GM12892 (cell line): ENCODE results near the gene STIM2.
"Not testable (repeated sequence)": the region's sequence is repeated elsewhere in the genome, so short reads cannot be mapped to it uniquely, and the experiment has no call there.

Experiments used
- DNase-seq: peaks from one replicate; pipeline ENCODE4 v3.0.0; 2011; ENCODE audit not compliant: insufficient read length
- FAIRE-seq: peaks from 2 replicates; lab custom pipeline; 2011; peaks lifted over from hg19 to GRCh38; lab: Jason Lieb, UNC
- POLR2A ChIP-seq: IDR thresholded peaks from 2 replicates; pipeline ENCODE4 v1.6.1; 2011; ENCODE audit warnings: low read depth, low read length, control low read depth
- POLR2AphosphoS5 ChIP-seq: IDR thresholded peaks from 2 replicates; pipeline ENCODE4 v1.6.1; 2011; ENCODE audit warnings: low read depth, low read length, control low read depth
- TAF1 ChIP-seq: IDR thresholded peaks from 2 replicates; pipeline ENCODE4 v1.6.1; 2011; ENCODE audit warnings: low read depth, mild to moderate bottlenecking, control low read depth, low read length, borderline replicate concordance

STIM2 gene

DNA sequence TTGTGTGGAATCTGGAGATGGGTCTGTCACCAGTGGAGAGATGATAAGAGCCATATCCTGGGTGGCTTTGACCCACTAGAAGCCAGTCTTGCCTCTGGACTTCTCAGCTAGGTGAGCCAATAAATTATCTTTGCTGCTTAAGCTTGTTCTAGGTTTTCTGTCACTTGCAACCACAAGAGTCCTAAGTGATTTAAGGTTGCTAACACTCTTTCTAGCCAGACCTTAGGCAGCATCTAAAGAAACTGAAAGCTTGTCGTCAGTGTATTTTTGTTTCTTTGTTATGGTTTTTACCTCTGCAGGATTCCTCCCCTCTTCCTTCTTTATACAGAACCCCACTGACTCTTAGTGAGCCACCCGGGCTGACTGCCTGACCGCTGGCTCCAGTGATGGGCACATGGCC, 37.1 kb upstream of the STIM2 start:
- DNase-seq (no peak), FAIRE-seq (no peak)
- TF ChIP-seq TAF1: no peak
- TF ChIP-seq POLR2A: no peak
- TF ChIP-seq POLR2AphosphoS5: no peak

- TF ChIP-seq TAF1 (no peak), POLR2AphosphoS5 (no peak)
- DNase-seq: no peak
- no peak for FAIRE-seq
Measured at GRCh38 chr4:26824667-26825066, 36.0 kb upstream of the STIM2 start.

- DNase-seq: peak; percentile 28
- TF ChIP-seq TAF1 (no peak), POLR2A (no peak), POLR2AphosphoS5 (no peak)
- FAIRE-seq: peak; percentile 94
Measured at GRCh38 chr4:26826721-26827120, 33.9 kb upstream of the STIM2 start.

DNA sequence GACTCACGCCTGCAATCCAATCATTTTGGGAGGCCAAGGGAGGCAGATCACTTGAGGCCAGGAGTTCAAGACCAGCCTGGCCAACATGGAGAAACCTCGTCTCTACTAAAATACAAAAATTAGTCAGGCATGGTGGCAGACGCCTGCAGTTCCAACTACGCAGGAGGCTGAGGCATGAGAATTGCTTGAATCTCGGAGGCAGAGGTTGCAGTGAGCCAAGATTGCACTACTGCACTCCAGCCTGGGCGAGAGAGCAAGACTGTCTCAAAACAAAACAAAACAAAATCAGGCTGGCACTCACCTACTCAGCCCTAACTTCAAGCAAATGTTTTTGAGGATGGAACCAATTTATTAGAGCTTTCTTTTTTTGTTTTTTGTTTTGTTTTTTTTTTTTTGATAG, 33.3 kb upstream of the STIM2 start:
- not testable (repeated sequence) for FAIRE-seq, DNase-seq

DNA sequence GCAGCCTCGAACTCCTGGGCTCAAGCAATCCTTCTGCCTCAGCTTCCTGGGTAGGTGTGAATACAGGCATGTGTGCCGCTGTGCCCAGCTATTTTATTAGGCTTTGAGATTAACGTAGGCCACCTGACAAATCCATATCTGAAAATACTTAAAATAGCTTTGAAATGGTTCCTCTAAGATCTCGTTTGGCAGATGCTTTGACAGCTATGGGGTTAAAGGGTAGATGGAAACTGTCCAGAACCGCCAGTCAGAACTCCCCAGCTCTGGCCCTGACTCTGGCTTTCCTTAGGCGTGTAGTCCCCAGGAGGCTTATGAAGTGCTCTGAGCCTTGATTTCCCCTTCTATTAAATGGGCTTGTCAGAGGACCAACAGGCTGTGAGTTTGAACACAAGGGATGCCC, 32.8 kb upstream of the STIM2 start:
- FAIRE-seq (no peak), DNase-seq (no peak)
- no peak for TF ChIP-seq TAF1
- TF ChIP-seq POLR2AphosphoS5: no peak
- no peak for TF ChIP-seq POLR2A

GRCh38 chr4:26829018-26829417, 31.6 kb upstream of the STIM2 start:
- no peak for TF ChIP-seq POLR2A
- no peak for TF ChIP-seq TAF1
- no peak for TF ChIP-seq POLR2AphosphoS5
- FAIRE-seq: no peak
- DNase-seq: no peak

DNA sequence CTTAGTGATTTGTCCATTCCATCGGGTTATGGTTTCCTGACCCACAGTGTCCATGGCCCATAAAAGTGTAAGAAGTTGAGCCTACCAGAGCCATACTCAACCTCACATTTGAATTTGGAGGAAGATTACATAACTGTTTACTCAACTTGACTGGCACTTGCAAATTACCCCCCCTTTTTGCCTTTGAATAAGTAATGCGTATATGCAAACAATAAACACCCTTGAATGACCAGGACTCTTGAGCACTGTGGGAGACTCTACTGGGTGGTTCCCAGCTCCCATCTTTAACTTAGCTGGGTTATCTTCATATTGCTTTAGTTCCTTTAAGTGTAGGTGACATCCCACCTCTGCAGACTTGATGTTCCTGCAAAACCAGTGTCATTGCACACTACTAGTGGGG, 30.6 kb upstream of the STIM2 start:
- no peak for TF ChIP-seq TAF1
- no peak for TF ChIP-seq POLR2A
- TF ChIP-seq POLR2AphosphoS5: no peak
- DNase-seq: no peak
- FAIRE-seq: no peak

DNA sequence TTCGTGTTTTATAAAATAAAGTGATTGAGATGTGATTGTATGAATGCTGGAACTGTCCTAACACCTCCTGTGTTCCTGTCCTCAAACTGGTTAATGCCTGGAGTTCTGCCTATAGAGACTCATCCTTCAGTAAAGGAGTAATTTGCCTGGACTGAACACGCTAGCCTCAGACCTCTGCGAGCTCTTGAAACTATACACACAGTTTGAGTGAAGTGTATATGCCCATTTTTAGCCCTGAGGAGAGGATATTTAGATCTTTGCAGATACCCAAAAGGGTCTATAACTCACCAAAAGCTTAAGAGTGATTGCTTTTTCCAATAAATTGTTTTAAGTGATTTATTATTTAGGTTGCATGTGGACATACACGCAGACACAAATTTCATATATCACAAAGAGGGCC, 29.9 kb upstream of the STIM2 start:
- DNase-seq (no peak), FAIRE-seq (no peak)

DNA sequence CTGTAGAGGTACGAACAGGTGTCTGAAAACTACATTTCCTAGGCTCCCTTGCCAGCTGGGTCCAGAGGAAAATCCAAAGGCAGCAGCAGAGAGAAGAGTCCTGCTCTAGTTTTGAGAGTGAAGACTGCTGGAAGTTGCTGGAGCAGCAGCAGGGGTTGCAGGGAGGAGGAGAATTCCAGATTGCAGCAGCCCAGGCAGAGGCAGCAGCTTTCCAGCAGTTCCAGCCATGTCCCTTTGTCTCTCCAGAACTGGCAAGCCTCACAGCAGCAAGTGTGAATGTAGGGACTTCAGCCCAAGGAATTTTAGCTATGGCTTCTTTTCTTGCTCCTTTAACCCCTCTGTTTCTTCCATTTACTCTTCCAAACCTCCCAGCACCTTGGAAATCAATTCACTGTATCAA, 24.1 kb upstream of the STIM2 start:
- no peak for TF ChIP-seq TAF1
- no peak for TF ChIP-seq POLR2A
- TF ChIP-seq POLR2AphosphoS5: no peak
- DNase-seq (no peak), FAIRE-seq (no peak)

More for the DNA sequence above, 29.9 kb upstream of the STIM2 start:
- no peak for TF ChIP-seq POLR2AphosphoS5
- no peak for TF ChIP-seq TAF1
- no peak for TF ChIP-seq POLR2A

GRCh38 chr4:26837993-26838842, 22.4 kb upstream of the STIM2 start:
- DNase-seq: no peak
- no peak for TF ChIP-seq POLR2AphosphoS5
- TF ChIP-seq TAF1: no peak
- TF ChIP-seq POLR2A: no peak
- no peak for FAIRE-seq

DNA sequence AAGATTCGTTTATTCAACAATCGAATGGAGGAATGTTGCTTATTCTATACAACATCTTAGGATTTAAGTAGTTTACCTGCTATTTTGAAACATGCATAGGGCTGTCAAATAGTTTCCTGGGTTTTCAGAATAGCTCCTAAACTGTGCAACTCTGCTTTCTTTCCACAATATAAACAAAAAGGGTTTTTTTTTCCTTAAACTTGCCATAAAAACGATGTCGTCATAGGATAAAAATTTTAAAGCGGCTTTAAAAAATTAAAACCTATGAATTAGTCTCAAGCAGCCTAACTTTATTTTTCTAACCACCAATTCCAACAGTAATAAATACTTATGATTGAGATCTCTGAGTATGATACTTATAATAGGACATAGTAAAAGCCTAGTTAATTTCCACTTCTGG, 21.6 kb upstream of the STIM2 start:
- FAIRE-seq: no peak
- no peak for DNase-seq
- TF ChIP-seq TAF1: no peak
- no peak for TF ChIP-seq POLR2A
- no peak for TF ChIP-seq POLR2AphosphoS5

GRCh38 chr4:26839534-26839951, 21.1 kb upstream of the STIM2 start:
- FAIRE-seq (no peak), DNase-seq (no peak)
- TF ChIP-seq POLR2A (no peak), TAF1 (no peak), POLR2AphosphoS5 (no peak)
